NCI-H2081 treated with DMSO at 0.1 percent for 48 hours (cell line): Measurements from ENCODE around the gene SPNS2.

Source experiments
- DNase-seq: peaks from one replicate; lab custom pipeline; 2025; lab: John Stamatoyannopoulos, UW

Gene SPNS2

GRCh38 chr17:4537451-4538235, 39.0 kb downstream of the SPNS2 start:
- DNase-seq: no peak

- DNase-seq: no peak
Observed at GRCh38 chr17:4538236-4539002, 39.7 kb downstream of the SPNS2 start.

GRCh38 chr17:4539025-4539424, 40.3 kb downstream of the SPNS2 start:
- no peak for DNase-seq

GRCh38 chr17:4539576-4540223, 41.0 kb downstream of the SPNS2 start:
- DNase-seq: no peak

GRCh38 chr17:4540224-4540651, 41.6 kb downstream of the SPNS2 start:
- DNase-seq: no peak

- DNase-seq: no peak
Observed at GRCh38 chr17:4540687-4541327, 42.1 kb downstream of the SPNS2 start.

GRCh38 chr17:4541328-4542002, 42.8 kb downstream of the SPNS2 start:
- no peak for DNase-seq

- DNase-seq: no peak
Observed at GRCh38 chr17:4542003-4542725, 43.5 kb downstream of the SPNS2 start.

GRCh38 chr17:4542726-4543191, 44.1 kb downstream of the SPNS2 start:
- DNase-seq: no peak

- DNase-seq: no peak
Observed at GRCh38 chr17:4543557-4544026, 44.9 kb downstream of the SPNS2 start.

GRCh38 chr17:4544135-4544950, 45.7 kb downstream of the SPNS2 start:
- no peak for DNase-seq

GRCh38 chr17:4544951-4545216, 46.2 kb downstream of the SPNS2 start:
- no peak for DNase-seq

GRCh38 chr17:4545217-4545951, 46.7 kb downstream of the SPNS2 start:
- DNase-seq: no peak

GRCh38 chr17:4547118-4547906, 48.6 kb downstream of the SPNS2 start:
- no peak for DNase-seq

GRCh38 chr17:4548061-4548461, 49.4 kb downstream of the SPNS2 start:
- DNase-seq: no peak

- no peak for DNase-seq
Observed at GRCh38 chr17:4548721-4549531, 50.2 kb downstream of the SPNS2 start.

GRCh38 chr17:4549781-4550533, 51.3 kb downstream of the SPNS2 start:
- no peak for DNase-seq
